SK-N-SH (cell line): ENCODE measurements around the gene TBC1D8.

Source experiments
- CTCF ChIP-seq: fragments of 200-600 bp; sonication (generic); IDR thresholded peaks from 2 replicates; pipeline ENCODE4 v1.6.1; 2017; ENCODE audit warnings: antibody characterized with exemption, mild to moderate bottlenecking, moderate library complexity
- EP300 ChIP-seq, 2 experiments: IDR thresholded peaks; 2 replicates each; pipeline versions ENCODE4 v1.4.0 to v1.6.1; 2012; ENCODE audit warnings: borderline replicate concordance in 1 of 2, low read depth in 1 of 2, low read length in 1 of 2
- EZH2phosphoT487 ChIP-seq: fragments of 200-600 bp; sonication (generic); IDR thresholded peaks from 2 replicates; pipeline ENCODE4 v1.6.1; 2017; ENCODE audit warnings: low read depth, mixed run types, mild to moderate bottlenecking, antibody characterized with exemption, moderate library complexity, borderline replicate concordance
- GABPA ChIP-seq: IDR thresholded peaks from 2 replicates; pipeline ENCODE4 v1.4.0; 2012; ENCODE audit warnings: low read depth, mild to moderate bottlenecking
- POLR2AphosphoS5 ChIP-seq: IDR thresholded peaks from 2 replicates; pipeline ENCODE4 v1.6.1; 2012; ENCODE audit warnings: low read depth, low read length
- RCOR1 ChIP-seq: fragments of 150-350 bp; IDR thresholded peaks from 2 replicates; pipeline ENCODE4 v1.6.1; 2017; ENCODE audit warnings: antibody characterized with exemption, low read length
- TAF1 ChIP-seq: IDR thresholded peaks from 2 replicates; pipeline ENCODE4 v1.6.1; 2012; ENCODE audit warnings: low read depth, mild to moderate bottlenecking, low read length, moderate library complexity, borderline replicate concordance
- TEAD4 ChIP-seq: IDR thresholded peaks from 2 replicates; pipeline ENCODE4 v1.4.0; 2012; ENCODE audit warnings: mild to moderate bottlenecking, borderline replicate concordance; ENCODE audit not compliant: insufficient read depth
- ZBTB33 ChIP-seq: IDR thresholded peaks from 2 replicates; pipeline ENCODE4 v1.4.0; 2012; ENCODE audit warnings: low read depth, borderline replicate concordance

GRCh38 chr2:101121174-101121573 is 30.0 kb downstream of the TBC1D8 start:
- no peak for TF ChIP-seq CTCF
- TF ChIP-seq GABPA, result no peak
- no peak for TF ChIP-seq ZBTB33
- no peak for TF ChIP-seq TAF1
- TF ChIP-seq TEAD4, result no peak
- no peak for TF ChIP-seq RCOR1
- TF ChIP-seq EP300 (IDR thresholded peaks at IDR 0.05; ENCODE audit: borderline replicate concordance in 1 of 2, low read depth in 1 of 2, low read length in 1 of 2), result no peak
- TF ChIP-seq EZH2phosphoT487, result no peak
- TF ChIP-seq POLR2AphosphoS5, result no peak
